KBM-7 (cell line): ENCODE measurements around the gene NGLY1.

ENCODE experiments used
- DNase-seq: peaks from one replicate; pipeline ENCODE4 v3.0.0-alpha.2; 2015
- in situ Hi-C: fragments of 300-500 bp; cut with MboI; formaldehyde crosslinking; loops from 2 replicates; pipeline ENCODE4 v1.14.3; 2020; ENCODE audit warnings: low sequenced_read_pairs, low pct_unique_long_range_greater_than_20kb, mixed read lengths

The NGLY1 gene

GRCh38 chr3:25787689-25788088 is 4.4 kb upstream of the NGLY1 start:
- DNase-seq = no peak
- in situ Hi-C loops = no loop called here

- DNase-seq = no peak
- in situ Hi-C loops = no loop called here
These were observed 2.6 kb upstream of the NGLY1 start for GRCh38 chr3:25785826-25786225.

- DNase-seq = no peak
- in situ Hi-C loops = no loop called here
These were observed 1.7 kb upstream of the NGLY1 start for GRCh38 chr3:25784971-25785370.

- peak; percentile 78 for DNase-seq
- in situ Hi-C loops = no loop called here
These were observed 644 bp upstream of the NGLY1 start for GRCh38 chr3:25783661-25784512.

GRCh38 chr3:25782636-25782937 is 656 bp downstream of the NGLY1 start:
- DNase-seq = no peak
- in situ Hi-C loops = no loop called here

- in situ Hi-C loops = no loop called here
- peak; percentile 25 for DNase-seq
These were observed 1.3 kb downstream of the NGLY1 start for GRCh38 chr3:25781758-25782594.

GRCh38 chr3:25781145-25781757 is 2.0 kb downstream of the NGLY1 start:
- DNase-seq = peak; percentile 19
- in situ Hi-C loops = no loop called here

- no peak for DNase-seq
- in situ Hi-C loops = no loop called here
These were observed 2.6 kb downstream of the NGLY1 start for GRCh38 chr3:25780618-25781017.

GRCh38 chr3:25775936-25776335 is 7.3 kb downstream of the NGLY1 start:
- in situ Hi-C loops = no loop called here
- no peak for DNase-seq

GRCh38 chr3:25768851-25769250 is 14.4 kb downstream of the NGLY1 start:
- in situ Hi-C loops = no loop called here
- DNase-seq = no peak

GRCh38 chr3:25751725-25752124 is 31.5 kb downstream of the NGLY1 start:
- no peak for DNase-seq
- in situ Hi-C loops = no loop called here

GRCh38 chr3:25751048-25751447 is 32.2 kb downstream of the NGLY1 start:
- no peak for DNase-seq
- in situ Hi-C loops = no loop called here

- no peak for DNase-seq
- in situ Hi-C loops = no loop called here
These were observed 34.1 kb downstream of the NGLY1 start for GRCh38 chr3:25749031-25749581.

GRCh38 chr3:25748189-25748588 is 35.1 kb downstream of the NGLY1 start:
- in situ Hi-C loops = no loop called here
- no peak for DNase-seq

GRCh38 chr3:25747033-25747432 is 36.2 kb downstream of the NGLY1 start:
- in situ Hi-C loops = no loop called here
- DNase-seq = no peak

GRCh38 chr3:25744470-25744869 is 38.8 kb downstream of the NGLY1 start:
- in situ Hi-C loops = no loop called here
- DNase-seq = peak; percentile 9

GRCh38 chr3:25728101-25728500 is 55.1 kb downstream of the NGLY1 start:
- DNase-seq = no peak
- in situ Hi-C loops = no loop called here

GRCh38 chr3:25727316-25727715 is 55.9 kb downstream of the NGLY1 start:
- in situ Hi-C loops = no loop called here
- DNase-seq = no peak

- no peak for DNase-seq
- in situ Hi-C loops = no loop called here
These were observed 57.4 kb downstream of the NGLY1 start for GRCh38 chr3:25725810-25726209.
